ENCODE data around the gene SLC35G4.
"Not testable (repeated sequence)": the region's sequence is repeated elsewhere in the genome, so short reads cannot be mapped to it uniquely, and the experiment has no call there.

SLC35G4 gene

GRCh38 chr18:11609488-11609887 is at the start of gene SLC35G4:
Gene SLC35G4 (plus strand): TSS chr18:11609596. CDS start chr18:11609596, 0 bp downstream.
- DNase-seq (ENCODE audit: low read depth in 1 of 2, low spot score in 1 of 2) = not testable (repeated sequence)

- DNase-seq (ENCODE audit: low read depth in 1 of 2, low spot score in 1 of 2) = no peak
Measured at GRCh38 chr18:11561293-11561692, 48.1 kb upstream of the SLC35G4 start.

- DNase-seq (ENCODE audit: low read depth in 1 of 2, low spot score in 1 of 2) = no peak
Measured at GRCh38 chr18:11565716-11566115, 43.7 kb upstream of the SLC35G4 start.

DNA sequence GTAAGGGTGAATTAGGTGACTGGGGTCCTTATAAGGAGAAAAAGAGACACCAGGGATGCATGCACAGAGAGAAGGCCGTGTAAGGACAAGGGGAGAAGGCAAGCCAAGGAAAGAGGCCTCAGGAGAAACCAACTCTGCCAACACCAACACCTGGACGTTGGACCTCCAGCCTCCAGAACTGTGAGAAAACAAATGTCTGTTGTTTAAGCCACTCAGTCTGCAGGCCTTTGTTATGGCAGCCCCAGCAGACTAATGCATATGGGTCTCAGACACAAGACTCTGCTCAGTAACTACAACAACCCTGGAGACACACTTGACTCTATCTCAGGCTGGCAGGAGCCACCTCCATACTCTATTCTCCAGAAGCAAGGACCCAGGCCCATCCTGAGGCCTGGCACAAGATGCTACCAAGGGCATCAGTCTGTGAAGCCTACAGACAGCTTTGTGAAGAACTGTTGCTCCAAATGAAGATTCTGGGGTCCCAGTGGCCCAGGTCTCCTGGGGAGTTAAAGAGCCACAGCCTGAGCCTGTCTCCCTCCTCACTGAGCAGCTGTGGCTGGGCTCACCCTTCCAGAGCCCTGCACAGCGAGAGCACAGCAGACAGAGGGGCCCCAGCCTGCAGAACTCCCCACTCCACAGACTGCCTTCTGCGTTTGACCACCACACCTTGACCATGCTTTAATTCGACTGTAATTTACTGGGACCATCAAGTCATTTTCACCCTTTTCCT is 43.0 kb upstream of the SLC35G4 start:
- DNase-seq (ENCODE audit: low read depth in 1 of 2, low spot score in 1 of 2) = no peak

- DNase-seq (ENCODE audit: low read depth in 1 of 2, low spot score in 1 of 2) = no peak
Measured at GRCh38 chr18:11567396-11567795, 42.0 kb upstream of the SLC35G4 start.

GRCh38 chr18:11570073-11570588 is 39.3 kb upstream of the SLC35G4 start:
- no peak for DNase-seq (ENCODE audit: low read depth in 1 of 2, low spot score in 1 of 2)

DNA sequence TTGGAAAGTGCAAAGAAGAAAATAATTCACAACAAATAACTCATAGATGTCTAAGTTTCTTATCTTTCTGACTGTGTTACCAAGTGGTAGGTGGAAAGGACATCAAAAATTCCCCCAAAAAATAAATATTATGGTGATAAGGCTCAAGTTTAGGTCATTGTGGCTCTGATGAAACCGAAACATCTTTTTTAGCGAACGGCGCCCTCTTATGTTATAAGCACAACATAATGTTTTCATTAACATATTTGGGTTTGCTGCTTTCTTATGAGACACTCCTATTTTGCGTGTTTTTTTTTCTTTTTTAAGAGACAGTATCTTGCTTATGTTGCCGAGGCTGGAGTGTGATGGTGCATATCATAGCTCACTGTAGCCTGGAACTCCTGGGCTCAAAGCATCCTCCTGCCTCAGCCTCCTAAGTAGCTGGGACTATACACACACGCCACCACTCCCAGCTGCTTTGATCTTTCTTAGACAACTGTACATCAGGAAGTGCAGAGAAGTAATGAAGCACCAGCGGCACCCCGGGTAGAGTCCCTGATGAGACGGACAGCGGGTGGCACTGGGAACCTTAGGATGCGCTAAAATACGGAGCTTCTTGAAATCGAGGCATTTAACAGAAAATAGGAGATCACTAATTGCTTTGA is 38.5 kb upstream of the SLC35G4 start:
- no peak for DNase-seq (ENCODE audit: low read depth in 1 of 2, low spot score in 1 of 2)

GRCh38 chr18:11572201-11572600 is 37.2 kb upstream of the SLC35G4 start:
- no peak for DNase-seq (ENCODE audit: low read depth in 1 of 2, low spot score in 1 of 2)

DNA sequence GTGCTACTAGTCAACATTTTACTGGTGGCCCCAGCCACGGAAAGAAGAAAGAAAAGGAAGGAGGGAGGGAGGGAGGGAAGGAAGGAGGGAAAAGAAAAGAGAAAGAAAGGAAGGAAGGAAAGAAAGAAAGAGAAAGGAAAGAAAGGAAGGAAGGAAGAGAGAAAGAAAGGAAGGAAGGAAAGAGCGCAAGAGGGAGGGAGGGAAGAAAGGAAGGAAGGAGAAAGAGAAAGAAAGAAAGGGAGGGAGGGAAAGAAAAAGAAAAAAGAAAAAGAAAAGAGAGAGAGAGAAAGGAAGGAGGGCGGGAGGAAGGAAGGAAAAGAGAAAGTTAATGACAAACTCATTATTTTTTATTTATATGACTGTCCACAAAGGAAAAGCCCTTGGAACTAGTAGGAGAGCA is 34.9 kb upstream of the SLC35G4 start:
- no peak for DNase-seq (ENCODE audit: low read depth in 1 of 2, low spot score in 1 of 2)

DNA sequence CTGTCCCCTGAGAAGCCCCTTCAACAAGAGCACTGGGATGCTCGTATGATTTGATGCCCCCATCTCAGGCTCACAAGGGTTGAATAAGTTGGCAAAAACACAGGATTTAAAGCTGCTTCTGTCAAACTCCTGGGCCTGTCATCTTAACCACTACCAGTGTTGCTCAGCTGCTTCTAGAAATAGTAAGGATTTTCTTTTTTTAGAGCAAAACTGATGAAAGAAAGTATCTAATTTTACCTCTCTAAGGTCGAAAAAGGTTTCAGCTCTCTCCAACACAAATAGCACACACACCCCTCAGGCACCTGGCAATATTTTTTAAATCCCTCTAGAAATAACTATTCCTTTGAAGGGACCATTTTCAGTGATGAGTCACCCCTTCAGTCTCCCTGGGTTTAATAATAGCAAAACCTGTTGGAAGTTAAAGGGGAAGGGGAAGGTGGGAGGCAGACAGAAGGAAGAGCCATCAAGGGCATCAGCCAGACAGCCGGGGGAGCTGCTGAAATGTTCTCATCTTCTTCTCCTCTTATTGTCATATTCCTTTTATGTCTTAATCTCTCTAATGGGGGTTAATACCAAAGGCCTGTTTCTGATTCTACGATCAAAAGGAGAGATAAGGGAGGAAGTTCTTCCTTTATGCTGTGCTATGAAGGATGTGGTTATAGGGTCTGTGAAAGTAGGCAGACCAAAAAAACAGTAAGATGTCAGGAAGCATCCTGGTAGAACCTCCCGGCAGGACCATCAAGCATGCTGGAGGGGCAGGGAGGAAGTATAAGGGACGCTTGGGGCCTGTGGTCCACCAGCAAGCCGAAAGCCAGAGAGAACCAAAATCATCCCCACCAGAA is 31.9 kb upstream of the SLC35G4 start:
- DNase-seq (ENCODE audit: low read depth in 1 of 2, low spot score in 1 of 2) = no peak

DNA sequence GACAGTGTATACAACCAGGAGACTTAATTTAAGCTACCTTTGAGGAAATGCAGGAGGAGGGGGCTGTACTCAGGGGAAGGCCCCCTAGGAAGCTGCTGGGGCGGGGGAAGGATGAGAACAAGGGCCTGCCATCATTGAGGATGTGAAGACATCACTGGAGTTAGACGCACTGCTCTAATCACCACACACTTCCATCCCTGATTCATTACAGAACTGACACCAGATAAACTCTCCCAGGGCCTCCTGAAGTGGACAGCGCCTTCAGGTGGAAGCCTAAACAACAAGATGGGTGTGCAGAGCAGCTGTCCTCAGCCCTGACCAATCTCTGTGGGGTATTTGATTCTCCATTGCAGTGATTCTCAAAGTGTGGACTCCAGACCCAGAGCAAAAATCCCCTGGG is 30.6 kb upstream of the SLC35G4 start:
- no peak for DNase-seq (ENCODE audit: low read depth in 1 of 2, low spot score in 1 of 2)

GRCh38 chr18:11579916-11580315 is 29.5 kb upstream of the SLC35G4 start:
- no peak for DNase-seq (ENCODE audit: low read depth in 1 of 2, low spot score in 1 of 2)

- no peak for DNase-seq (ENCODE audit: low read depth in 1 of 2, low spot score in 1 of 2)
Measured at GRCh38 chr18:11581286-11581685, 28.1 kb upstream of the SLC35G4 start.

GRCh38 chr18:11585596-11585995 is 23.8 kb upstream of the SLC35G4 start:
- no peak for DNase-seq (ENCODE audit: low read depth in 1 of 2, low spot score in 1 of 2)

GRCh38 chr18:11586896-11587295 is 22.5 kb upstream of the SLC35G4 start:
- no peak for DNase-seq (ENCODE audit: low read depth in 1 of 2, low spot score in 1 of 2)

DNA sequence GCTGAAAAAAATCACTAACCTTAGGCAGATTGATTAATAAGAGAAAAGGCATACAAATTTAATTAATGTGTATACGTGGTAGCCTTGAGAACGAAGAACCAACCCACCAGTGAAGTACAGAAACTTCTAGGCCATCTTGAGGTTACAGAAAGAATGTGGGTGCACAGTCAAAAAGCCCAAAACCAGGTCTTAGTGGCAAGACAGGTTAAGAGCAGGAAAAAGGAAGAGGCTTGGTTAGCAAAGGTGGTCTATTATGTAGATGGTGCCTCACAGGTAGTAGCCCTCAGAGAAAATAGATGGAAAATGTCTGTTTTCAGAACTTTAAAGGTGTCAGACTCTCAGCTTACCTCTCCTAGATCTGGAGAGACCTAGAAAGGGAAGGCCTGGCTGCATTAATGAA is 22.0 kb upstream of the SLC35G4 start:
- DNase-seq (ENCODE audit: low read depth in 1 of 2, low spot score in 1 of 2) = no peak

DNA sequence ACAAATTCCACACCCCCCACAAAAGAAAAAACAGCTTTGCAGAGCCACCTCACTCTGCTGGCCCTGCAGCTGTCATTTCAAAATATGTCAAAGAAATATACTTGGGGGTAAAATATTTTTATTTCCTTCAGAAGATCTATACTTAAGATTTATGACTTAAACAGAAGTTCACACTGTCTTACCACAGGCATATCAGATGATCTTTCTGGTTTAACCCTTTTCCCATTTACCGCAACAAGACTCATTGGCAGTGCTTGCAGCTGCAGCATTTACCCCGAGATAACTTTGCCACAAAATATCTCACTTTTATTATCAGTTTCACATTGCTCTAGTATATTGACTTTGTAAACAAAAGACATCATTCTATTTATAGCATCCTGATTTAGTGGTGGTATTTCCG is 21.6 kb upstream of the SLC35G4 start:
- no peak for DNase-seq (ENCODE audit: low read depth in 1 of 2, low spot score in 1 of 2)

DNA sequence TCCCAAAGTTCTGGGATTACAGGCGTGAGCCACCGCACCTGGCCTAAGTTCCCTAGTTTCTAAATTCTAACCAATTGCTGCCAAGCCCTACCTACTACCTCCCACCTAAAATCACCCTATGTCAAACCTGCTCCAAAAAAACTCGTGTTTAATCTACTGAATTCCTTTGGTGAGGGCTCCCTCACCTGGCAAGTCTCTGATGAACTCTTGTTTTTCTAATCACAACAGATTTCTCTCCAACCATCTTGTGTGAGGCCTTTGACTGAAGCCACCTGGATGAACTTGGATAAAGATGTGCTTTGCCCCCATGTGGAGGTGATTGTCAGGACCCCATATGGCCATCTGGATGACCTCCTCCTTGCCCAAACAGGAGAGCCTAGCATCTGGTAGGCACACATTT is 17.4 kb upstream of the SLC35G4 start:
- no peak for DNase-seq (ENCODE audit: low read depth in 1 of 2, low spot score in 1 of 2)

DNA sequence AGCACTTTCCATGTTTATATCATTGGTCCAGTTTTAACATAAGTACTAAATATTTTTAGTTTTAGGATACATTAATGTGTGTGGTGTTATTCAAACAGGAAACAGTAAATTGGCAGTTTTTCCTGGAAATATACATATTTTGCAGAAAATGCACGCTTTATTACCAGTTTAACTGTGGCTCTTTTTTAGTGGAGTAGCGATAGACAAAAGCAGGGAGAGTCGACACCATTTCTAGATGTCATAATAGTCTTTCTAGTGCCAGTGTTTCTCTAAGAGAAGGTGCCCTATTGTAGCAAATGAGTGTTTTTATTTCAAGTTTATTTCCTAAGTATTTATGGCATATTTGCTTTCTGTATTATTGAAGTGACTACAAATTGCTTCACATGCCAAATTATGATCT is 9.1 kb upstream of the SLC35G4 start:
- DNase-seq (ENCODE audit: low read depth in 1 of 2, low spot score in 1 of 2) = no peak

GRCh38 chr18:11607906-11608305 is 1.5 kb upstream of the SLC35G4 start:
- DNase-seq (ENCODE audit: low read depth in 1 of 2, low spot score in 1 of 2) = no peak

DNA sequence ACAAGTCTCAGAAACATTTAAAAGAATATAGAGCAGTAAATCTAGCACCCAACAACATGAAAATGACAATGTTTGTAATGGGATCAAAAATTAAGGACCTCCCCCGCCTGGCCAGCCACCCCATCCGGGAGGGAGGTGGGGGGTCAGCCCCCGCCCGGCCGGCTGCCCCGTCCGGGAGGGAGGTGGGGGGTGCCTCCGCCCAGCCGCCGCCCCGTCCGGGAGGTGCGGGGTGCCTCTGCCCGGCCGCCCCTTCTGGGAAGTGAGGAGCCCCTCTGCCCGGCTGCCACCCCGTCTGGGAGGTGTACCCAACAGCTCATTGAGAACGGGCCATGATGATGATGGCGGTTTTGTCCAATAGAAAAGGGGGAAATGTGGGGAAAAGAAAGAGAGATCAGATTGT is 778 bp upstream of the SLC35G4 start:
- DNase-seq (ENCODE audit: low read depth in 1 of 2, low spot score in 1 of 2) = not testable (repeated sequence)

DNA sequence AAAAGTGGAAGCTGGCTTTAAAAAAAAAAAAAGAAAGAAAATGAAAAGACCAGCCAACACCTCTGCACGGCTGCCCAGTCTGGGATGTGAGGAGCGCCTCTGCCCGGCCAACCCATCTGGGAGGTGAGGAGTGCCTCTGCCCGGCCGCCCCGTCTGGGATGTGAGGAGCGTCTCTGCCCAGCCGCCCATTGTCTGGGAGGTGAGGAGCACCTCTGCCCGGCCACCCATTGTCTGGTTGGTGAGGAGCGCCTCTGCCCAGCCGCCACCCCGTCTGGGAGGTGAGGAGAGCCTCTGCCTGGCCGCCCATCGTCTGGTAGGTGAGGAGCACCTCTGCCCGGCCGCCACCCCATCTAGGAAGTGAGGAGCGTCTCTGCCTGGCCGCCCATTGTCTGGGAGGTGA is 3.7 kb downstream of the SLC35G4 start:
- not testable (repeated sequence) for DNase-seq (ENCODE audit: low read depth in 1 of 2, low spot score in 1 of 2)
